SK-N-SH treated with all-trans-retinoic acid at 6 μM for 48 hours (cell line): ENCODE data around the gene FANCC.

Experiments used
- ATAC-seq: fragments of 200-7000 bp; cut with Tn5 transposase; 3 replicates; pipeline ENCODE4 v1.9.1; 2020; ENCODE audit warnings: mild to moderate bottlenecking, moderate library complexity
- ARNTL ChIP-seq: fragments of 450-650 bp; formaldehyde crosslinking; IDR thresholded peaks from 2 replicates; pipeline ENCODE4 v1.5.0; 2020; ENCODE audit warnings: low read depth, mild to moderate bottlenecking, moderate library complexity, borderline replicate concordance
- BACH2 ChIP-seq: fragments of 250-450 bp; sonication (Bioruptor Pico); IDR thresholded peaks from 2 replicates; pipeline ENCODE4 v1.9.0; 2021; ENCODE audit warnings: mild to moderate bottlenecking, borderline replicate concordance
- CSDC2 ChIP-seq: fragments of 250-450 bp; sonication (Bioruptor Pico); IDR thresholded peaks from 2 replicates; pipeline ENCODE4 v1.5.0; 2020; ENCODE audit warnings: mild to moderate bottlenecking, moderate library complexity
- GLIS3 ChIP-seq: fragments of 250-450 bp; sonication (Bioruptor Pico); IDR thresholded peaks from 2 replicates; pipeline ENCODE4 v1.5.0; 2020; ENCODE audit warnings: mild to moderate bottlenecking, moderate library complexity
- ISL1 ChIP-seq: fragments of 250-450 bp; sonication (Bioruptor Pico); IDR thresholded peaks from 2 replicates; pipeline ENCODE4 v2.1.2; 2022; ENCODE audit warnings: mild to moderate bottlenecking, moderate library complexity
- OSR1 ChIP-seq: fragments of 250-450 bp; sonication (Bioruptor Pico); IDR thresholded peaks from 2 replicates; pipeline ENCODE4 v1.8.0; 2022; ENCODE audit warnings: moderate library complexity, mild to moderate bottlenecking, inconsistent platforms
- PPARA ChIP-seq: fragments of 250-450 bp; sonication (Bioruptor Pico); IDR thresholded peaks from 2 replicates; pipeline ENCODE4 v1.5.0; 2020; ENCODE audit warnings: mild to moderate bottlenecking, borderline replicate concordance
- RARB ChIP-seq: fragments of 250-450 bp; sonication (Bioruptor Pico); IDR thresholded peaks from 2 replicates; pipeline ENCODE4 v1.8.0; 2021; ENCODE audit warnings: mild to moderate bottlenecking, moderate library complexity
- TCF4 ChIP-seq: fragments of 250-450 bp; sonication (Bioruptor Pico); IDR thresholded peaks from 2 replicates; pipeline ENCODE4 v1.8.0; 2021; ENCODE audit warnings: mild to moderate bottlenecking, moderate library complexity, borderline replicate concordance
- TOX ChIP-seq: fragments of 250-450 bp; sonication (Bioruptor Pico); IDR thresholded peaks from 2 replicates; pipeline ENCODE4 v1.8.0; 2021; ENCODE audit warnings: mild to moderate bottlenecking, moderate library complexity, borderline replicate concordance
- ZC3H10 ChIP-seq: fragments of 250-450 bp; sonication (Bioruptor Pico); IDR thresholded peaks from 2 replicates; pipeline ENCODE4 v1.5.1; 2021; ENCODE audit warnings: mild to moderate bottlenecking, moderate library complexity
- ZFP3 ChIP-seq: fragments of 250-450 bp; sonication (Bioruptor Pico); IDR thresholded peaks from 2 replicates; pipeline ENCODE4 v1.5.0; 2020; ENCODE audit warnings: mild to moderate bottlenecking, moderate library complexity
- ZFP30 ChIP-seq: fragments of 450-650 bp; formaldehyde crosslinking; IDR thresholded peaks from 2 replicates; pipeline ENCODE4 v1.5.0; 2022; ENCODE audit warnings: mild to moderate bottlenecking, moderate library complexity
- ZNF70 ChIP-seq: fragments of 450-650 bp; formaldehyde crosslinking; IDR thresholded peaks from 2 replicates; pipeline ENCODE4 v1.5.0; 2020; ENCODE audit warnings: mild to moderate bottlenecking, moderate library complexity
- ZNF8 ChIP-seq: fragments of 450-650 bp; formaldehyde crosslinking; IDR thresholded peaks from 2 replicates; pipeline ENCODE4 v1.5.0; 2020; ENCODE audit warnings: mild to moderate bottlenecking, moderate library complexity
- TF ChIP-seq, protein P1 (sequence below): fragments of 250-450 bp; sonication (Bioruptor Pico); IDR thresholded peaks from 2 replicates; pipeline ENCODE4 v1.5.1; 2021; ENCODE audit warnings: mild to moderate bottlenecking, moderate library complexity
- TF ChIP-seq, protein P2 (sequence below): fragments of 250-450 bp; sonication (Bioruptor Pico); IDR thresholded peaks from 2 replicates; pipeline ENCODE4 v1.5.1; 2020; ENCODE audit warnings: low read depth, mild to moderate bottlenecking, moderate library complexity
- TF ChIP-seq, protein P3 (sequence below): fragments of 250-450 bp; sonication (Bioruptor Pico); IDR thresholded peaks from 2 replicates; pipeline ENCODE4 v1.8.0; 2021; ENCODE audit warnings: low read depth, mild to moderate bottlenecking, moderate library complexity, borderline replicate concordance
- TF ChIP-seq, protein P4 (sequence below): fragments of 250-450 bp; sonication (Bioruptor Pico); IDR thresholded peaks from 2 replicates; pipeline ENCODE4 v1.8.0; 2020; ENCODE audit warnings: mild to moderate bottlenecking, moderate library complexity, borderline replicate concordance

FANCC gene

DNA sequence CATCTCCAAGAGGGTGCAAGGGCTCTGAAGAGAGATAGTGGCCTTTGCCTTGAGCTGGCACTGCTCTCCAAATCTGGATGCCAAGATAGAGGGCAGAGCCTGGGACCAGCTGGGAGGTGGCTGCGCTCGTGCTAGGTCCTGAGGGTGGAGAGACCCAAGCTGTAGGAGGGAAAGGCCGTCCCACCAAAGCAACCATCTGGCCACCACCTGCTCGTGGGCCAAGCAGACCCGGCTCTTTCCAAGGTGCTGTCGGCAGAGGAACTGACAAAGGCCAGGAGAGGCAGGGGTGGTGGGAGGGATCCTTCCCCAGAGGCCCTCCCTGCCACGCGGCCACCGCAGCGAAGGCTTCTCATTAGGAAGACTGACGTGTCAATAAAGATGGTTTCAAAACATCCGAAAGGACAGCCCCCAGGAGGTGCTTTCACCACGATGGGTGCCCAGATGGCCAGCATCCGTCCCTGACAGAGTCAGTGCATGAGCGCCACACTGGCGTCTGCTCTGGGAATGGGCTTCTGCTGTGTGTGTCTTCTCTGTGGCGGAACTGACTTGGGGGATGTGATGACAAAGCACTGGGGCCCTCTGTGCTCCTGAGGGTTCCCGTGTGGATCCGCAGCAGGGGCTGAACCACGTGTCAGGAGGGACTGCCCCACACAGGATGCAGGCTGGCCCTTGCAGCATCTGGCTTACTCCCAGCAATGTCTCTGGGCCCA lies 213.5 kb downstream of the FANCC start:
- peak; percentile 56; the same call in 1 of the 2 replicates for TF ChIP-seq ZNF70 (CRISPR knock-in tag)
- TF ChIP-seq TCF4 (CRISPR knock-in tag), result peak; percentile 72; the same call in 1 of the 2 replicates
- TF ChIP-seq BACH2, result no peak
- TF ChIP-seq, all 23 proteins: peak for 2
- peak; percentile 26; the same call in 2 of the 3 replicates for ATAC-seq

DNA sequence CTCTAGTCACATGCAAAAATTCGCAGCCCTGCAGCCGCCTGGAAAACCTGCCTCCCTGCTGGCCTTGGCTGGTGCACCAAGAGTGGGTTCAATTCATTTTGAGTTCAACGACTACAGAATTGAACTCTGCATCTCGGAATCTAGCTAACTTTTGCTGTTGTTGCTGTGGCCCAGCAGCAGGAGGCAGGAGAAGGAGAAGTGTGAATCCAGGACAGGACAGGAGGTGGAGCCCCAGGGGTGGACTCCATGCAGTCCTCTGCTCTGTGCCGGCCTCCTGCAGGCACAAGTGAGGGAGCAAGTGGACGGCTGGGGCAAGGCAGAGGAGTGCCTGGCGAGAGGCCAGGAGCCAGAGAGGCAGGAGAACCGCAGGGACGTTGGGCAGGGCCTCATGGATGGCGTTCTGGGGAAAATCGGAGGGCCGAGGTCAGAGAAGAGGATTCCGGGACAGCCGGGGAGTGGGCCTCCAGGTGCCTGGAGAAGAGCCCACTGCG lies 214.2 kb downstream of the FANCC start:
- TF ChIP-seq RARB, result no peak
- TF ChIP-seq PPARA (CRISPR knock-in tag), result no peak
- no peak for TF ChIP-seq ZFP3 (CRISPR knock-in tag)
- no peak for TF ChIP-seq ARNTL (CRISPR knock-in tag)
- TF ChIP-seq, all 23 proteins: peak for 0
- ATAC-seq, result peak; percentile 43

DNA sequence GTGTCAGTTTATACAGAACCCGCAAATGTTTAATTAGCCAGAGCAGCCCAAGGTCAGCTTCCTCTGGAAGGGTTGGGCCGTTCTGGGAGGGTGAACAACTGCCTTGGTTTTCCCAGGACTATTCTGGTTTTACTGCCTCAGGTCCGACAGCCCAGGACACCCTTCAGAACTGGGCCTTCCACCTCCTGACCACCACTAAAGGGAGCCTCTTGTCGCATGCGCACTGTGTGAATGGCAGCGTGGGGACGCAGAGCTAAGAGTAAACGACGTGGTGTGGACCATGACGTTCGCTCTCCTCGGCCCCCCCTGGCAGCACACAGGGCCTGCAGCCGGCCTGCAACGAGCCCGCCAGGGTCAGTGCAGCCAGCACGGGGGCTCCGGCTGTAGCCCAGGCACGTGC lies 214.9 kb downstream of the FANCC start:
- no peak for TF ChIP-seq RARB
- TF ChIP-seq GLIS3 (CRISPR knock-in tag), result no peak
- TF ChIP-seq, all 23 proteins: peak for 0
- no peak for ATAC-seq

DNA sequence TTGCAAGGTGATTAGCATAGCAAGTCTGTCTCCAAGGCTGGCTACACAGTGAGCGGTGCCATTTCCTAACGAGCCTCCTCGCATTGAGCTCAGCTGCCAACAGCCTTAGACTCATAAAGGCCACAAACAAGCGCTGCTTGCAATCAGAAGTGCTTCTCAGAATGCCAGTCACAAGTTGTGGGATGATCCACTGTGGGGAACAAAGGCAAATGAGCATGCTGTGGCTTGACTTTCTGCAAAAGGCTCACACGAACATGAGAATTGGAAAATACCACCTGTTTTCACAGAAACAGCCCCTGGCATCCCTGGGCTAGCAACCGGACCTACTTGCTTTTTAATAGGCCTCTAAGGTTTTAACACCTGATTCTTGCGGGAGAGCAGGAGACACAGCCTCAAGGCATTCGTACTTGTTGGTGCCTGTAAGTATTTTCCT lies 215.5 kb downstream of the FANCC start:
- no peak for ATAC-seq
- TF ChIP-seq TOX (CRISPR knock-in tag), result no peak
- no peak for TF ChIP-seq ARNTL (CRISPR knock-in tag)
- TF ChIP-seq, protein P1, sequence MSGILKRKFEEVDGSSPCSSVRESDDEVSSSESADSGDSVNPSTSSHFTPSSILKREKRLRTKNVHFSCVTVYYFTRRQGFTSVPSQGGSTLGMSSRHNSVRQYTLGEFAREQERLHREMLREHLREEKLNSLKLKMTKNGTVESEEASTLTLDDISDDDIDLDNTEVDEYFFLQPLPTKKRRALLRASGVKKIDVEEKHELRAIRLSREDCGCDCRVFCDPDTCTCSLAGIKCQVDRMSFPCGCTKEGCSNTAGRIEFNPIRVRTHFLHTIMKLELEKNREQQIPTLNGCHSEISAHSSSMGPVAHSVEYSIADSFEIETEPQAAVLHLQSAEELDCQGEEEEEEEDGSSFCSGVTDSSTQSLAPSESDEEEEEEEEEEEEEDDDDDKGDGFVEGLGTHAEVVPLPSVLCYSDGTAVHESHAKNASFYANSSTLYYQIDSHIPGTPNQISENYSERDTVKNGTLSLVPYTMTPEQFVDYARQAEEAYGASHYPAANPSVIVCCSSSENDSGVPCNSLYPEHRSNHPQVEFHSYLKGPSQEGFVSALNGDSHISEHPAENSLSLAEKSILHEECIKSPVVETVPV (CRISPR knock-in tag), result no peak
- TF ChIP-seq RARB, result no peak
- no peak for TF ChIP-seq PPARA (CRISPR knock-in tag)
- no peak for TF ChIP-seq OSR1
- TF ChIP-seq, protein P2, sequence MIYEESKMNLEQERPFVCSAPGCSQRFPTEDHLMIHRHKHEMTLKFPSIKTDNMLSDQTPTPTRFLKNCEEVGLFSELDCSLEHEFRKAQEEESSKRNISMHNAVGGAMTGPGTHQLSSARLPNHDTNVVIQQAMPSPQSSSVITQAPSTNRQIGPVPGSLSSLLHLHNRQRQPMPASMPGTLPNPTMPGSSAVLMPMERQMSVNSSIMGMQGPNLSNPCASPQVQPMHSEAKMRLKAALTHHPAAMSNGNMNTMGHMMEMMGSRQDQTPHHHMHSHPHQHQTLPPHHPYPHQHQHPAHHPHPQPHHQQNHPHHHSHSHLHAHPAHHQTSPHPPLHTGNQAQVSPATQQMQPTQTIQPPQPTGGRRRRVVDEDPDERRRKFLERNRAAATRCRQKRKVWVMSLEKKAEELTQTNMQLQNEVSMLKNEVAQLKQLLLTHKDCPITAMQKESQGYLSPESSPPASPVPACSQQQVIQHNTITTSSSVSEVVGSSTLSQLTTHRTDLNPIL, result no peak
- TF ChIP-seq TCF4 (CRISPR knock-in tag), result no peak

DNA sequence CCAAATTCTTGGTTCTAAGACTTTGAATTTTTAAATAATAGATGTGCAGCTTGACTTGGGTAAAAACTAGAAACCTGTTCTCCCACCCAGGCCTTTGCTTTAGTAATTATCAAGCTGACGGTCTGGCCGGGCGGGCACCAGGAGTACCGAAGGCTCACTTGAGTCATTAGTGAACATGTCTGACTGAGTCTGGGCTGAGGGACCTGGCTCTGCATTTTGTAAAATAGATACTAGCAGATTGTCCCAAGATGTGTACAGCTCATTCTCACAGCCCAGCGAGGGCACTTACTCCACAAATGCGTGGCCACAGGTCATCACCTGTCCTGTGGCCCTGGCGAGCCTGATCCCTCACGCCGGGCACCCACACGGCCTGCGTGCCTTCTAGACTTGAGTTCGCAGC lies 216.2 kb downstream of the FANCC start:
- TF ChIP-seq GLIS3 (CRISPR knock-in tag) (no peak), TCF4 (CRISPR knock-in tag) (no peak), CSDC2 (CRISPR knock-in tag) (no peak), ARNTL (CRISPR knock-in tag) (no peak), PPARA (CRISPR knock-in tag) (no peak), ZC3H10 (CRISPR knock-in tag) (no peak), OSR1 (no peak), ZNF8 (CRISPR knock-in tag) (no peak), ZFP30 (no peak), ISL1 (CRISPR knock-in tag) (no peak), TOX (CRISPR knock-in tag) (no peak)
- TF ChIP-seq, protein P3, sequence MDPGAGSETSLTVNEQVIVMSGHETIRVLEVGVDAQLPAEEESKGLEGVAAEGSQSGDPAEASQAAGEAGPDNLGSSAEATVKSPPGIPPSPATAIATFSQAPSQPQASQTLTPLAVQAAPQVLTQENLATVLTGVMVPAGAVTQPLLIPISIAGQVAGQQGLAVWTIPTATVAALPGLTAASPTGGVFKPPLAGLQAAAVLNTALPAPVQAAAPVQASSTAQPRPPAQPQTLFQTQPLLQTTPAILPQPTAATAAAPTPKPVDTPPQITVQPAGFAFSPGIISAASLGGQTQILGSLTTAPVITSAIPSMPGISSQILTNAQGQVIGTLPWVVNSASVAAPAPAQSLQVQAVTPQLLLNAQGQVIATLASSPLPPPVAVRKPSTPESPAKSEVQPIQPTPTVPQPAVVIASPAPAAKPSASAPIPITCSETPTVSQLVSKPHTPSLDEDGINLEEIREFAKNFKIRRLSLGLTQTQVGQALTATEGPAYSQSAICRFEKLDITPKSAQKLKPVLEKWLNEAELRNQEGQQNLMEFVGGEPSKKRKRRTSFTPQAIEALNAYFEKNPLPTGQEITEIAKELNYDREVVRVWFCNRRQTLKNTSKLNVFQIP, result no peak
- TF ChIP-seq, protein P4, sequence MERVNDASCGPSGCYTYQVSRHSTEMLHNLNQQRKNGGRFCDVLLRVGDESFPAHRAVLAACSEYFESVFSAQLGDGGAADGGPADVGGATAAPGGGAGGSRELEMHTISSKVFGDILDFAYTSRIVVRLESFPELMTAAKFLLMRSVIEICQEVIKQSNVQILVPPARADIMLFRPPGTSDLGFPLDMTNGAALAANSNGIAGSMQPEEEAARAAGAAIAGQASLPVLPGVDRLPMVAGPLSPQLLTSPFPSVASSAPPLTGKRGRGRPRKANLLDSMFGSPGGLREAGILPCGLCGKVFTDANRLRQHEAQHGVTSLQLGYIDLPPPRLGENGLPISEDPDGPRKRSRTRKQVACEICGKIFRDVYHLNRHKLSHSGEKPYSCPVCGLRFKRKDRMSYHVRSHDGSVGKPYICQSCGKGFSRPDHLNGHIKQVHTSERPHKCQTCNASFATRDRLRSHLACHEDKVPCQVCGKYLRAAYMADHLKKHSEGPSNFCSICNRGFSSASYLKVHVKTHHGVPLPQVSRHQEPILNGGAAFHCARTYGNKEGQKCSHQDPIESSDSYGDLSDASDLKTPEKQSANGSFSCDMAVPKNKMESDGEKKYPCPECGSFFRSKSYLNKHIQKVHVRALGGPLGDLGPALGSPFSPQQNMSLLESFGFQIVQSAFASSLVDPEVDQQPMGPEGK (CRISPR knock-in tag), result no peak
- TF ChIP-seq, protein P1 (CRISPR knock-in tag), result no peak
- TF ChIP-seq, all 23 proteins: peak for 0
- no peak for ATAC-seq
